Measurements from ENCODE around the gene MAPRE2. TPM values are rescaled to one million over a fixed set of nuclear protein-coding genes. Genes with fewer than 3 reads are reported as not detected.

MAPRE2 gene
- total and polyA plus RNA-seq, 2 experiments from 2014 or later: 11.2 to 16.1 TPM

GRCh38 chr18:35110554-35111485 is 69.6 kb downstream of the MAPRE2 start:
- Histone ChIP-seq H2AFZ (no peak overlapping the region), H3K27me3 (replicated peaks; ENCODE audit: insufficient read depth) (no peaks in the 10 kb centered on the region), H3F3A (ENCODE audit: insufficient read depth) (no peaks in the 10 kb centered on the region), H3K4me1 (ENCODE audit: insufficient read depth) (no peaks in the 10 kb centered on the region), H3K79me2 (ENCODE audit: insufficient read depth) (no peaks in the 10 kb centered on the region), H3K27ac (no peak overlapping the region), H3K36me3 (ENCODE audit: low read depth) (no peaks in the 10 kb centered on the region), H3K9ac (no peak overlapping the region), H4K20me1 (ENCODE audit: insufficient read depth) (no peaks in the 10 kb centered on the region), H3K4me3 (no peak overlapping the region), H3K4me2 (ENCODE audit: unreplicated experiment) (no peak overlapping the region), H3K9me3 (ENCODE audit: low read depth) (no peaks in the 10 kb centered on the region), H3K9me2 (ENCODE audit: insufficient read depth) (no peaks in the 10 kb centered on the region)
- WGBS, 2 experiments (ENCODE audit: low coverage in 1 of 2, low lambda C conversion rate in 2 of 2, missing lambda C conversion rate in 2 of 2): 93 to 95% methylated on average over 3 of the region's 3 CpGs
- no peak for TF ChIP-seq EZH2 (IDR thresholded peaks at IDR 0.05; ENCODE audit: insufficient read depth, poor library complexity, severe bottlenecking)
- TF ChIP-seq EZH2phosphoT487 (IDR thresholded peaks at IDR 0.05; ENCODE audit: insufficient read depth, low read depth): no peak
- in situ Hi-C loops (cut with MboI): no loop called here
- no peak for DNase-seq

GRCh38 chr18:35112696-35113095 is 71.5 kb downstream of the MAPRE2 start:
- no peaks in the 10 kb centered on the region for H3K36me3 ChIP-seq (ENCODE audit: low read depth)

GRCh38 chr18:35114305-35114704 is 73.1 kb downstream of the MAPRE2 start:
- no peak overlapping the region for H3K27ac ChIP-seq
- no peaks in the 10 kb centered on the region for H3K27me3 ChIP-seq (replicated peaks; ENCODE audit: insufficient read depth)
- no peaks in the 10 kb centered on the region for H3K36me3 ChIP-seq (ENCODE audit: low read depth)
- H3K4me2 ChIP-seq (ENCODE audit: unreplicated experiment): no peak overlapping the region
- H3F3A ChIP-seq (ENCODE audit: insufficient read depth): no peaks in the 10 kb centered on the region
- no peaks in the 10 kb centered on the region for H3K79me2 ChIP-seq (ENCODE audit: insufficient read depth)
- H3K4me3 ChIP-seq: no peak overlapping the region
- no peaks in the 10 kb centered on the region for H3K9me2 ChIP-seq (ENCODE audit: insufficient read depth)
- no peaks in the 10 kb centered on the region for H4K20me1 ChIP-seq (ENCODE audit: insufficient read depth)
- in situ Hi-C loops (cut with MboI): no loop called here
- H2AFZ ChIP-seq: no peak overlapping the region
- peaks cover 9% of the 10 kb centered on the region; the same call in 1 of the 2 replicates for H3K4me1 ChIP-seq (ENCODE audit: insufficient read depth)
- TF ChIP-seq EZH2 (IDR thresholded peaks at IDR 0.05; ENCODE audit: insufficient read depth, poor library complexity, severe bottlenecking) (no peak), EZH2phosphoT487 (IDR thresholded peaks at IDR 0.05; ENCODE audit: insufficient read depth, low read depth) (no peak)
- WGBS, 2 experiments (ENCODE audit: low coverage in 1 of 2, low lambda C conversion rate in 2 of 2, missing lambda C conversion rate in 2 of 2): 95 to 97% methylated on average over 3 of the region's 3 CpGs
- no peak overlapping the region for H3K9ac ChIP-seq
- no peaks in the 10 kb centered on the region for H3K9me3 ChIP-seq (ENCODE audit: low read depth)
- no peak for DNase-seq

More at GRCh38 chr18:35112696-35113095, 71.5 kb downstream of the MAPRE2 start:
- no peak overlapping the region for H3K27ac ChIP-seq
- H3K9me3 ChIP-seq (ENCODE audit: low read depth): no peaks in the 10 kb centered on the region
- peaks cover 4% of the 10 kb centered on the region; the same call in 1 of the 2 replicates for H3K4me1 ChIP-seq (ENCODE audit: insufficient read depth)
- no peaks in the 10 kb centered on the region for H3K79me2 ChIP-seq (ENCODE audit: insufficient read depth)
- no peak overlapping the region for H2AFZ ChIP-seq
- H3K27me3 ChIP-seq (replicated peaks; ENCODE audit: insufficient read depth): no peaks in the 10 kb centered on the region
- H3F3A ChIP-seq (ENCODE audit: insufficient read depth): no peaks in the 10 kb centered on the region
- H4K20me1 ChIP-seq (ENCODE audit: insufficient read depth): no peaks in the 10 kb centered on the region
- H3K9ac ChIP-seq: no peak overlapping the region
- no peaks in the 10 kb centered on the region for H3K9me2 ChIP-seq (ENCODE audit: insufficient read depth)
- DNase-seq: no peak
- TF ChIP-seq EZH2phosphoT487 (IDR thresholded peaks at IDR 0.05; ENCODE audit: insufficient read depth, low read depth) (no peak), EZH2 (IDR thresholded peaks at IDR 0.05; ENCODE audit: insufficient read depth, poor library complexity, severe bottlenecking) (no peak)
- in situ Hi-C loops (cut with MboI): no loop called here
- H3K4me3 ChIP-seq: no peak overlapping the region
- H3K4me2 ChIP-seq (ENCODE audit: unreplicated experiment): no peak overlapping the region

- Histone ChIP-seq H3K4me2 (ENCODE audit: unreplicated experiment) (no peak overlapping the region), H2AFZ (no peak overlapping the region), H3K9me2 (ENCODE audit: insufficient read depth) (no peaks in the 10 kb centered on the region), H3K27me3 (replicated peaks; ENCODE audit: insufficient read depth) (no peaks in the 10 kb centered on the region), H4K20me1 (ENCODE audit: insufficient read depth) (no peaks in the 10 kb centered on the region), H3F3A (ENCODE audit: insufficient read depth) (no peaks in the 10 kb centered on the region), H3K4me1 (ENCODE audit: insufficient read depth) (peaks cover 9% of the 10 kb centered on the region; the same call in 1 of the 2 replicates), H3K4me3 (no peak overlapping the region), H3K9ac (no peak overlapping the region), H3K27ac (no peak overlapping the region), H3K79me2 (ENCODE audit: insufficient read depth) (no peaks in the 10 kb centered on the region), H3K9me3 (ENCODE audit: low read depth) (no peaks in the 10 kb centered on the region), H3K36me3 (ENCODE audit: low read depth) (no peaks in the 10 kb centered on the region)
- WGBS, 2 experiments (ENCODE audit: low coverage in 1 of 2, low lambda C conversion rate in 2 of 2, missing lambda C conversion rate in 2 of 2): 85 to 87% methylated on average over 9 of the region's 9 CpGs
- TF ChIP-seq EZH2 (IDR thresholded peaks at IDR 0.05; ENCODE audit: insufficient read depth, poor library complexity, severe bottlenecking) (no peak), EZH2phosphoT487 (IDR thresholded peaks at IDR 0.05; ENCODE audit: insufficient read depth, low read depth) (no peak)
- in situ Hi-C loops (cut with MboI): no loop called here
- no peak for DNase-seq
Measured at GRCh38 chr18:35116784-35117318, 75.6 kb downstream of the MAPRE2 start.
